ENCODE data around the gene EML6. TPM values are rescaled to one million over a fixed set of nuclear protein-coding genes. Genes with fewer than 3 reads are reported as not detected.

The EML6 gene
- total and polyA plus RNA-seq, 10 of the 15 experiments (the other 5 are each of a cell fraction or from before 2014, with no cell fraction given): 0.09 to 0.67 (median 0.21) TPM

DNA sequence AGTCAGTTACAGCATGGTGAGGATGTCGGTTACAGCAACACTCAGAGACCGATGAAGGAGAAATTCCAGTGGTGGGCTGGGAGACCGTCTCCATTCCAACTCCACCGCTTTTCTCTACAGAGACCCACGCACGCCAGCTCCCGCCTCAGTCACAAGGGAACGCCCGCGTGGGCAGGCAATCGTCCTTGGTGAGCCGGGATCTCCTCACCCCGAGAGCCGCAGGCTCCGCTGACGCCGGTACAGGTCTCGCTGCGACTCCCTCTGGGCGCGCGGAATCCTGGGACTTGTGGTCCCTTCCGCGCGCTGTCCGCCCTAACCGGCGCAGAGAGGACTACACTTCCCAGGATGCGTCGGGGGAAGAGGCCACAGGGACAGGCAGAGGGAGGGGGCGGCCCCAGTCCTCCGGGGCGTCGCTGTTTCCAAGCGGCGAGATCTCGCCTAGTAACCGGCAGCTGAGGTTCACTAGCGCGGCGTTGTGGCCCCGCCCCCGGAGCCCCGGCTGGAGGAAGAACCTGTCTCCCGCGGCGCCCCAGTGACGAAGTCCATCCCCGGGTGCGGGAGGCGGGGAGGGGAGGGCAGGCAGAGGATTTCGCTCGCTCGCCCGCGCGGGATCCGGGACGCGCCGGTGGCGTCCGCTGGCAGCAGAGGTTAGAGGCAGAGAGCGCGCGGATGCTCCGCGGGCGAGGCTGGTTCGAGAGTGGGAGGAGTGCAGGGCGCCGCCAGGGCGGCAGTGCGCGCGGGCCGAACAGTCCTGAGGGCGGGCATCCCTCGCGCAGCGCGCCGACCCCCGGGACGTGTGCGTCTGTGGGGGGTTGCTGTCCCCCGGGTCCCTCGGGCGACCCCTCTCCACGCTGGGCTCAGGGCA lies at the start of gene EML6 (continued):
- TF ChIP-seq TCF12 (IDR thresholded peaks at IDR 0.05; ENCODE audit: low read depth, low read length): 0 out of 2 replicates have a peak, but pooled peaks have one; percentile 41
- peak; percentile 71; the same call in 1 of the 2 replicates for TF ChIP-seq TBL1XR1 (IDR thresholded peaks at IDR 0.05; ENCODE audit: low read depth, low read length)
- peak; percentile 83 for TF ChIP-seq NR2F1 (conservative IDR thresholded peaks at IDR 0.05)
- no peak for TF ChIP-seq RAD51 (IDR thresholded peaks at IDR 0.05)
- no peak for TF ChIP-seq RUNX3 (IDR thresholded peaks at IDR 0.05; ENCODE audit: low read length)
- TF ChIP-seq, protein P1, sequence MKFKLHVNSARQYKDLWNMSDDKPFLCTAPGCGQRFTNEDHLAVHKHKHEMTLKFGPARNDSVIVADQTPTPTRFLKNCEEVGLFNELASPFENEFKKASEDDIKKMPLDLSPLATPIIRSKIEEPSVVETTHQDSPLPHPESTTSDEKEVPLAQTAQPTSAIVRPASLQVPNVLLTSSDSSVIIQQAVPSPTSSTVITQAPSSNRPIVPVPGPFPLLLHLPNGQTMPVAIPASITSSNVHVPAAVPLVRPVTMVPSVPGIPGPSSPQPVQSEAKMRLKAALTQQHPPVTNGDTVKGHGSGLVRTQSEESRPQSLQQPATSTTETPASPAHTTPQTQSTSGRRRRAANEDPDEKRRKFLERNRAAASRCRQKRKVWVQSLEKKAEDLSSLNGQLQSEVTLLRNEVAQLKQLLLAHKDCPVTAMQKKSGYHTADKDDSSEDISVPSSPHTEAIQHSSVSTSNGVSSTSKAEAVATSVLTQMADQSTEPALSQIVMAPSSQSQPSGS (IDR thresholded peaks at IDR 0.05; ENCODE audit: low read length): no peak
- TF ChIP-seq FOXK2 (IDR thresholded peaks at IDR 0.05): no peak
- peak in 1 of 2 experiments; percentile 62; a peak in 2 of 3 replicates for TF ChIP-seq EGR1 (IDR thresholded peaks at IDR 0.05; ENCODE audit: borderline replicate concordance in 1 of 2, low read depth in 2 of 2, low read length in 2 of 2)
- TF ChIP-seq STAT1 (conservative IDR thresholded peaks at IDR 0.05): no peak
- no peak for TF ChIP-seq NR2C2 (IDR thresholded peaks at IDR 0.05; ENCODE audit: borderline replicate concordance, control insufficient read depth, insufficient read length, low read depth)
- no peak for TF ChIP-seq KLF5 (IDR thresholded peaks at IDR 0.05; ENCODE audit: partially characterized antibody)
- no peak for TF ChIP-seq ZBED1 (IDR thresholded peaks at IDR 0.05; ENCODE audit: borderline replicate concordance)
- no peak for TF ChIP-seq FOS (IDR thresholded peaks at IDR 0.05; ENCODE audit: borderline replicate concordance, extremely low read depth, insufficient read length)
- TF ChIP-seq, protein P2, sequence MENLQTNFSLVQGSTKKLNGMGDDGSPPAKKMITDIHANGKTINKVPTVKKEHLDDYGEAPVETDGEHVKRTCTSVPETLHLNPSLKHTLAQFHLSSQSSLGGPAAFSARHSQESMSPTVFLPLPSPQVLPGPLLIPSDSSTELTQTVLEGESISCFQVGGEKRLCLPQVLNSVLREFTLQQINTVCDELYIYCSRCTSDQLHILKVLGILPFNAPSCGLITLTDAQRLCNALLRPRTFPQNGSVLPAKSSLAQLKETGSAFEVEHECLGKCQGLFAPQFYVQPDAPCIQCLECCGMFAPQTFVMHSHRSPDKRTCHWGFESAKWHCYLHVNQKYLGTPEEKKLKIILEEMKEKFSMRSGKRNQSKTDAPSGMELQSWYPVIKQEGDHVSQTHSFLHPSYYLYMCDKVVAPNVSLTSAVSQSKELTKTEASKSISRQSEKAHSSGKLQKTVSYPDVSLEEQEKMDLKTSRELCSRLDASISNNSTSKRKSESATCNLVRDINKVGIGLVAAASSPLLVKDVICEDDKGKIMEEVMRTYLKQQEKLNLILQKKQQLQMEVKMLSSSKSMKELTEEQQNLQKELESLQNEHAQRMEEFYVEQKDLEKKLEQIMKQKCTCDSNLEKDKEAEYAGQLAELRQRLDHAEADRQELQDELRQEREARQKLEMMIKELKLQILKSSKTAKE (IDR thresholded peaks at IDR 0.05; ENCODE audit: low read depth, poor library complexity, severe bottlenecking): no peak
- no peak for TF ChIP-seq SP1 (IDR thresholded peaks at IDR 0.05; ENCODE audit: low read depth, low read length)
- TF ChIP-seq, protein P3, sequence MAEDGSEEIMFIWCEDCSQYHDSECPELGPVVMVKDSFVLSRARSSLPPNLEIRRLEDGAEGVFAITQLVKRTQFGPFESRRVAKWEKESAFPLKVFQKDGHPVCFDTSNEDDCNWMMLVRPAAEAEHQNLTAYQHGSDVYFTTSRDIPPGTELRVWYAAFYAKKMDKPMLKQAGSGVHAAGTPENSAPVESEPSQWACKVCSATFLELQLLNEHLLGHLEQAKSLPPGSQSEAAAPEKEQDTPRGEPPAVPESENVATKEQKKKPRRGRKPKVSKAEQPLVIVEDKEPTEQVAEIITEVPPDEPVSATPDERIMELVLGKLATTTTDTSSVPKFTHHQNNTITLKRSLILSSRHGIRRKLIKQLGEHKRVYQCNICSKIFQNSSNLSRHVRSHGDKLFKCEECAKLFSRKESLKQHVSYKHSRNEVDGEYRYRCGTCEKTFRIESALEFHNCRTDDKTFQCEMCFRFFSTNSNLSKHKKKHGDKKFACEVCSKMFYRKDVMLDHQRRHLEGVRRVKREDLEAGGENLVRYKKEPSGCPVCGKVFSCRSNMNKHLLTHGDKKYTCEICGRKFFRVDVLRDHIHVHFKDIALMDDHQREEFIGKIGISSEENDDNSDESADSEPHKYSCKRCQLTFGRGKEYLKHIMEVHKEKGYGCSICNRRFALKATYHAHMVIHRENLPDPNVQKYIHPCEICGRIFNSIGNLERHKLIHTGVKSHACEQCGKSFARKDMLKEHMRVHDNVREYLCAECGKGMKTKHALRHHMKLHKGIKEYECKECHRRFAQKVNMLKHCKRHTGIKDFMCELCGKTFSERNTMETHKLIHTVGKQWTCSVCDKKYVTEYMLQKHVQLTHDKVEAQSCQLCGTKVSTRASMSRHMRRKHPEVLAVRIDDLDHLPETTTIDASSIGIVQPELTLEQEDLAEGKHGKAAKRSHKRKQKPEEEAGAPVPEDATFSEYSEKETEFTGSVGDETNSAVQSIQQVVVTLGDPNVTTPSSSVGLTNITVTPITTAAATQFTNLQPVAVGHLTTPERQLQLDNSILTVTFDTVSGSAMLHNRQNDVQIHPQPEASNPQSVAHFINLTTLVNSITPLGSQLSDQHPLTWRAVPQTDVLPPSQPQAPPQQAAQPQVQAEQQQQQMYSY (CRISPR knock-in tag; IDR thresholded peaks at IDR 0.05): no peak
- TF ChIP-seq, protein P4, sequence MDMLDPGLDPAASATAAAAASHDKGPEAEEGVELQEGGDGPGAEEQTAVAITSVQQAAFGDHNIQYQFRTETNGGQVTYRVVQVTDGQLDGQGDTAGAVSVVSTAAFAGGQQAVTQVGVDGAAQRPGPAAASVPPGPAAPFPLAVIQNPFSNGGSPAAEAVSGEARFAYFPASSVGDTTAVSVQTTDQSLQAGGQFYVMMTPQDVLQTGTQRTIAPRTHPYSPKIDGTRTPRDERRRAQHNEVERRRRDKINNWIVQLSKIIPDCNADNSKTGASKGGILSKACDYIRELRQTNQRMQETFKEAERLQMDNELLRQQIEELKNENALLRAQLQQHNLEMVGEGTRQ (IDR thresholded peaks at IDR 0.05; ENCODE audit: borderline replicate concordance, low read depth, low read length): no peak
- TF ChIP-seq ESRRA (IDR thresholded peaks at IDR 0.05; ENCODE audit: low read length): no peak; the same call in 1 of the 2 replicates
- peak; percentile 34; the same call in 1 of the 2 replicates for TF ChIP-seq BMI1 (IDR thresholded peaks at IDR 0.05; ENCODE audit: borderline replicate concordance)
- TF ChIP-seq MYC (IDR thresholded peaks at IDR 0.05; ENCODE audit: insufficient read depth, insufficient read length, insufficient replicate concordance, low read length, severe bottlenecking): no peak
- TF ChIP-seq NFYB (IDR thresholded peaks at IDR 0.05; ENCODE audit: insufficient read depth, low read depth, low read length): no peak

Data from GM12878 (cell line).